NCI-H2196 (cell line): ENCODE results near the gene HP.
"Not testable (repeated sequence)": the region's sequence is repeated elsewhere in the genome, so short reads cannot be mapped to it uniquely, and the experiment has no call there.

Experiments used
- DNase-seq: peaks from one replicate; lab custom pipeline; 2025; ENCODE audit not compliant: unreplicated experiment; lab: John Stamatoyannopoulos, UW

HP gene, protein sequence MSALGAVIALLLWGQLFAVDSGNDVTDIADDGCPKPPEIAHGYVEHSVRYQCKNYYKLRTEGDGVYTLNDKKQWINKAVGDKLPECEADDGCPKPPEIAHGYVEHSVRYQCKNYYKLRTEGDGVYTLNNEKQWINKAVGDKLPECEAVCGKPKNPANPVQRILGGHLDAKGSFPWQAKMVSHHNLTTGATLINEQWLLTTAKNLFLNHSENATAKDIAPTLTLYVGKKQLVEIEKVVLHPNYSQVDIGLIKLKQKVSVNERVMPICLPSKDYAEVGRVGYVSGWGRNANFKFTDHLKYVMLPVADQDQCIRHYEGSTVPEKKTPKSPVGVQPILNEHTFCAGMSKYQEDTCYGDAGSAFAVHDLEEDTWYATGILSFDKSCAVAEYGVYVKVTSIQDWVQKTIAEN

DNA sequence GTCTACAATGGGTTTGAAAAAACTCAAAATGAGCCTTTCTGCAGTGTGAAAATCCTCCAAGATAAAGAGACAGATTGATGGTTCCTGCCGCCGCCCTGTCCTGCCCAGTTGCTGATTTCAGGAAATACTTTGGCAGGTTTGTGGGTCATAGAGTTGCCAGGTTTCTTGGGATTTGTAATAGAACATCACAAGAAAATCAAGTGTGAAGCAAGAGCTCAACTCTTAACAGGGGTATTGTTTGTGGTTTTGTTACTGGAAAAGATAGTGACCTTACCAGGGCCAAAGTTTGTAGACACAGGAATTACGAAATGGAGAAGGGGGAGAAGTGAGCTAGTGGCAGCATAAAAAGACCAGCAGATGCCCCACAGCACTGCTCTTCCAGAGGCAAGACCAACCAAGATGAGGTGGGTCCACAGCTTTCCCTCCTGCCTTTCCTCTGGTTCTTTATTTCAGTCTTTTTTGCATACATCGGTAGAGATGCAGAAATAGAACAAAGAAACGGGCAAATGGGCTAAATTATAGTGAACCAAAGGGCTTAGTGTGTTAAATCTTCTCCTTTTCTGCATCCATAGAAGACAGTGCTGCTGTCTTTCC, at the start of gene HP:
TSS of gene HP (plus strand) at position 252 of the 594 bp plus-strand sequence. CDS start at position 400, 148 bp downstream.
- DNase-seq: not testable (repeated sequence)

DNA sequence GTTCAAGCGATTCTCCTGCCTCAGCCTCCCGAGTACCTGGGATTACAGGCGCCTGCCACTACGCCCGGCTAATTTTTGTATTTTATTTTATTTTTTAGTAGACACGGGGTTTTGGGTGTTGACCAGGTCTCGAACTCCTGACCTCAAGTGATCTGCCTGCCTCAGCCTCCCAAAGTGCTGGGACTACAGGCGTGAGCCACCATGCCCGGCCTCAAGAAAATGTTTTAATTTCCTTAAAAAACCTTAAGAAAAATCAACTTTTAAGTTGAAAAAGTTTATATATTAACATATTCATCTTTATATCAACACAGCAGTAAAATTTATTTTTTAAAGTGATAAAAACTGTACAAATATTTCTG, 46.3 kb upstream of the HP start:
- DNase-seq: not testable (repeated sequence)

DNA sequence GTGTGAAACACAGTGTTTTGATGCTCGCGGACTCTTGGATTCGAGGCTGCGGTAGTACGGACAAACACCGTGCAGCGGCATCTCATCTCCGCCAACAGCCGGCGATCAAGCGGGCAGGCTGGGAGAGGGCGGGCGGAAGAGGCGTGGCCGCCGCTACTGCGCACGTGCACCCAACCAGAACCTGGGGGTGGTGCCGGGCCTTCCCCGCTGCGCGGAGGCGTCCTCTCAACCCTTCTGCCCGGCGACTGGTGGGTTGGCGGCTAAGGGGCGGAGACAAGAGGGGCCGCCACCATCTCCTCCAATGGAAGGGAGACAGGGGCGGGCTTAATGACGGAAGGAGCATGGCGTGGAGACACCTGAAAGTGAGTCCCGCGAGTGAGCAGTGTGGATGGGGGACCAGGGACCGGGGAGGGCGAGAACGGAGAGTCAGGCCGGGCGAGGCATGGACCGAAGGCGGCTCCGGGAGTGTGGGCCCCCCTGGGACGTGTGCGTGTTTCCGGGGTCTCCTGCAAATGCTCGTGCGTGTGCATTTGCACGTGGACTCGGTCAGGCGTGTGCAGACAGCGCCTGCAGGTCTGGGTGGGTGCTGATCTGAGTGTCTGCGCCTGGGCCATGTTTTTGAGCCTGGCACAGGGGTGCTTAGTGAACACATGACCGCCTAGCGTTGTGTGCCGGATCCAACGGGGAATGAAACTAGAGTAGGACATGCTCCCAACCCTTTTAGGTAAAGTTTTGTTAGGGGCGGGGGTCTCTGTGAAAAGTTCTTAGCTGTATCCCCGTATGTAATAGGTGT, 45.7 kb upstream of the HP start, which contains the start of gene DHODH:
TSS of gene DHODH (plus strand) at position 321 of the 793 bp plus-strand sequence. CDS start at position 342, 21 bp downstream.
- DNase-seq: peak; percentile 87

DNA sequence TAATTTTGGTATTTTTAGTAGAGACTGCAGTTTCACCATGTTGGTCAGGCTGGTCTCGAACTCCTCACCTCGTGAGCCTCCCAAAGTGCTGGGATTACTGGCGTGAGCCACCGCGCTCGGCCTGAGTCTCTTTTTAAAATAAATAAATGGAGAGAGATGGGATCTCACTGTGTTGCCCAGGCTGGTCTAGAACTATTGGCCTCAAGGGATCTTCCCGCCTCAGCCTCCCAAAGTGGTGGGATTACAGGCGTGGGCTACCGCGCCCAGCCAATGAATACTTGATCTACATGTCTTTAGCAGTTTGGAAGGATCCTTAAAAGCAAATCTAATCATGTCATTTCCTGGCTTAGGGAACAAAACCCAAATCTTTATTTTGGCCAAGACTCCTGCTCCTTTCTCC, 44.5 kb upstream of the HP start:
- no peak for DNase-seq

DNA sequence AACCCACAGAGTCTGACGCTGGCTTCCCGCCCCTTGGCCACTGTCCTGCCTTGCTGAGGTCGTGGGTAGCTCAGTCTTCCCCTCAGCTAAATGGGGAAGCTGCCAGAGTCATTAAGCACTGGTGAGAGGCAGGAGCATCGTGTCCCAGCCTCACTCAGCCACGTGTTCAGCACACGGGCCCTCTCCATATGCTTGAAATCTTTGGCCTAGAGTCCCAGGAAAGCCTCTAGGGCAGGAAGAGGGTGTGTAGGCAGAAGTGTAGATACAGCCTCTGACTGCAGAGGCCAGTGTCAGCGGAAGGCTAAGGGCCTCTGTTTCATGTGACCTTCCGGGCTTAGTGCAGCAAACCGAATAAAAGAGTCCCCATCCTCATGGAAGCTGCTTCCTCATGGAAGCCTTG, 41.7 kb upstream of the HP start:
- no peak for DNase-seq

DNA sequence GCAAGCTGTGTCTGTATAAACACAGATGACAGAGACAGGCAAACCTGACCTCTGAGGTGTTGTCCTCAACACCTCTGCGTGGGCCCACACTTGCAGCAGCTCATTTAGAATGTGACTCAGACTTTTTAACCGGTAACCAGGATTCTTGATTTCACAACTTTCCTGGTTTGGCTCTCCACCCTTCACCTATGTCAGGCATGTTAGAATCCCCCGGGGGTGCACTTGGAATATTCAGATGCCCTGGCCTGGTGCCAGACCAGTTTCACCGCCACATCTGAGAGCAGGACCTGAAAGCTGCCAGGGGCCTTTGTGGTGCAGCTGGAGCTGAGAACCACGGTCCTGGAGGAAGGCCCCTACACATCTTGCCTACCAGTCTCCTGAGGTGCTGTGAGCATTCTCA, 40.9 kb upstream of the HP start:
- no peak for DNase-seq

DNA sequence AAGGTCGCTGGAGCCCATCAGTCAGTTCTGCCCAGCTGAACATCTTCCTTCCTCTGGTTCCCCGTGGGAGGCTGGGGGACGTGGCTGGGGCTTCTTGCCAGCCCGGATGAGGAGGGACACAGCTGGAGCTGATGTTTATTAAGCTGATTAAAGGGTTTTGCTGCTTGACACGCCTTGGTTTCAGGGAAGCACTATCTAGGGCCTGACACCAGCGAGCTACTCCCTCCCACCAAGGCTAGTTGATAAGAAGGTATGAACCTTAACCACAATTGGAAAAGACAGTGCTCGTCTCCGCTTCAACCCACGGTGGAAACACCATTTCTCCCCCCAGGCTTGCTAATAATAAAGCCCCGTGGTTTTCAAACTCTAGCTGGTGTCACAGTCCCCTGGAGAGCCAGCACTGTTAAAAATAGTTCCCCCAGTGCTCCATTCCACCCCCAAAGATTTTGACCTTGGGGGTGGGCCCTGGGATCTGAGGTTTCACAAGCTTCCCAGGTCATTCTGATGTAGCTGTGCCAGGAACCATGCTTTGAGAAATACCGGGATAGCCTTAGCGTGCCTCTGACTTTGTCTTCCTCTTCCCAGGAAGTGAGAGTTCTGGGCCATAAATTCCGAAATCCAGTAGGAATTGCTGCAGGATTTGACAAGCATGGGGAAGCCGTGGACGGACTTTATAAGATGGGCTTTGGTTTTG, 40.3 kb upstream of the HP start:
- DNase-seq: no peak

DNA sequence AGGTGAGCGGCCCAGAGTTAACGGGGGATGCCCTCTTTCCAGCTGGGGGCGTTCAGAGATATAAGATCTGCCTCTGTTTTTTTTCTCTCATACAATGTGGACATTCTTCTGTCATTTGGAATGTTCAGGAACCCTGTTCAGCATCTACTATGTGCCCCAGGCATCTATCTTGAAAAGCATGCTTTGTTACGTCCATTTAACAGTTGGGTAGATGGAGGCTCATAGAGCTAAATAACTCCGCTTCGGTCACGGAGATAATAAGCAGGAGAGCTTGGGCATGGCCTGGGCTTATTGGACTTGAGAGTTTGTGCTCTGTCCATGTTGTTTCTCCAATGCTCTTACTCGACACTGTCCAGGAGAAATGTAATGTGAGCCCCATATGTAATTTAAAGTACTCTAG, 39.6 kb upstream of the HP start:
- no peak for DNase-seq

DNA sequence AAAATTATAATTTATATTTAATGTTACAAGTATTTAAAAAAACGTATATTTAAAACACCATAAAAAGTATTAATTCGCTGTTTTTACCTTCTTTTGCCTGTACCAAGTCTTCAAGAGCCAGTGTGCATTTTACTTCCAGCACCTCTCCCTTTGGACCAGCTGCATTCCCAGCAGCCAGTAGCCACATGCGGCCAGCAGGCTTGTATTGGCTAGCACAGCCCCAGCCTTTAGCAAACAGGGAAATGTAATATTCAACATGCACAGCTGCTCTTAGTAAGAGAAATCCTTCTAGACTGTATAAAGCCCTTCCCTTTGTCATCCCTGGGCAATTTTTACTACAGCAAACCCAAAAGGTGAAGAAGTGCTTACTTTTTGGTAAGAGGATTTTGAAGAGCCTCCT, 39.2 kb upstream of the HP start:
- DNase-seq: peak; percentile 41

DNA sequence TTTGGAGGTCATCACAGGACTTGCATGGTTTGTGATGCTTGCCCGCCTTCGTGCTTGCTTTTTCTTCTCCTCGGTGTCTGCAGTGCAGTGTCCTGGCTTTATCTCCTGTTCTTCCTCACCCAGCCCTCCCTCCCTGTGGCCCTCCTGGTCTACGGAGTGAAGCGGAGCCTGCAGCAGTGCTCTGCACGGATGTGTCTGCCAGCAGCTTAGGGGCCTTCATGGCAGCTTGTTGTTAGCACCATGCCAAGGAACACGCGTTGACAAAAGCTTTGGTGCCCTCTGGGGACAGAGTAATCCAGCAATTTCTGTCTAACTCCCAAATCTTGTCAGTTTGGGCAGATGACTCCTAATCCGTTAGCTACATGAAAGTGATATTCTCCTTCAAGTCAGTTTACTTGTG, 35.8 kb upstream of the HP start:
- DNase-seq: no peak

DNA sequence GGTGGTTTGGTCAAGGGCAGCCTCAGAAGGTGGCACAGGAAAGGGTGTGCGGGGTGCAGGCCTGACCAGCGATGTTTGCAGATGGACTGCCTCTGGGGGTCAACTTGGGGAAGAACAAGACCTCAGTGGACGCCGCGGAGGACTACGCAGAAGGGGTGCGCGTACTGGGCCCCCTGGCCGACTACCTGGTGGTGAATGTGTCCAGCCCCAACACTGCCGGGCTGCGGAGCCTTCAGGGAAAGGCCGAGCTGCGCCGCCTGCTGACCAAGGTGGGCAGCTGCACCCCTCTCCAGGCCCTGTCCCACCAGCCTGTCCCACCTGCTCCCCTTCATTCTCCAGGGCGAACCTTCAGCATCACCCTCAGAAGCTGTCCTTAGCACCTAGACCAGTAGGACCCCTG, 33.3 kb upstream of the HP start:
- DNase-seq: no peak

DNA sequence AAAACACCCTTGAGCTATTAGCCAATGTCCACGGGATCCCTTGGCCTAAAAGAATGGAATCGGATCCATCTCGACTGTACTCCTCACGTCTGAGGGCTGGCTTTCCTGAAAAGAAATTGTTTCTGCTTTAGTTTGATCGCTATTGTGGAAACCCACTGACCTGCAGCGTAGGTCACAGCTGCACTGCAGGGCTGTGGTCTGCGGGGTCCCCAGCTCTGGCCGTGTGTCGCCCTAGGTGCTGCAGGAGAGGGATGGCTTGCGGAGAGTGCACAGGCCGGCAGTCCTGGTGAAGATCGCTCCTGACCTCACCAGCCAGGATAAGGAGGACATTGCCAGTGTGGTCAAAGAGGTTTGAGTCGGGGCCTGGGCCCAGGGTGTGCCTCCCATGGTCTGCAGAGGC, 32.2 kb upstream of the HP start:
- no peak for DNase-seq

DNA sequence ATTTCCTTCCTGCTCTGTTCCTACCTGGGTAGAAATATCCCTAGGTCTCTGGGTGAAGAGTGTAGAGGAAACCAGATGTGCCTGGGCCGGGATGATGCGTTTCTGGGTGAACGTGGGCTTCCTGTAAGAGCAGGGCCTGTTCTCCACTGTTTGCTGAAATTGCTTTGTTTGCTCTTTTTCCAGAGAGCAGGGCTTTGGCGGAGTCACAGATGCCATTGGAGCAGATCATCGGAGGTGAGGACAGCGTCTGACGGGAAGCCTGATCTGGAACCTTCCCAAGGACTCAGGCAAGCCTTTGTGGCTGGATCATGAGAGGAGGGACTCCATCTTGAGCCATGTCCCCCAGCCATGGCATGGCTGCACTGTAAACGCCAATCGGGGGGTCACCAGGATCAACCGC, 30.3 kb upstream of the HP start:
- DNase-seq: no peak

DNA sequence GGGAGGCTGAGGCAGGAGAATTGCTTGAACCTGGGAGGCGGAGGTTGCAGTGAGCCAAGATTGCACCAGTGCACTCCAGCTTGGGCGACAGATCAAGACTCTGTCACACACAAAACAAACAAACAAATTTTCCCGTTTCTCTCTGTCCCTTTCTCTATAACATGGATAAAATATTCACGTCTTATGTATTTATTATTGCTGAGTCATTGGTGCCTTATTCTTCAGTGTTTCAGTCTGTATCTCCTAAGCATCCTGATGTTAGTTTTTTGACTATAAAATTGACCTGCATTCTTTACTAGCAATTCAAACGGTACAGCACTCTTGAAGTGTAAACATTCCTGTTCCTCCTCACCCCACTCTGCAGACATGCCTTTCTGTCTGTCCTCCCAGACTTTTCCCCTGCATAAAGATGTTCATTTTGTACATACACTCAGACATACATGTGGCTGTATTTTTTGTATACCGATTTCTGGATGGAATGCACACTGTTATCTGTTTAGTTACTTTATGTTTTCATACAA, 29.4 kb upstream of the HP start:
- no peak for DNase-seq

DNA sequence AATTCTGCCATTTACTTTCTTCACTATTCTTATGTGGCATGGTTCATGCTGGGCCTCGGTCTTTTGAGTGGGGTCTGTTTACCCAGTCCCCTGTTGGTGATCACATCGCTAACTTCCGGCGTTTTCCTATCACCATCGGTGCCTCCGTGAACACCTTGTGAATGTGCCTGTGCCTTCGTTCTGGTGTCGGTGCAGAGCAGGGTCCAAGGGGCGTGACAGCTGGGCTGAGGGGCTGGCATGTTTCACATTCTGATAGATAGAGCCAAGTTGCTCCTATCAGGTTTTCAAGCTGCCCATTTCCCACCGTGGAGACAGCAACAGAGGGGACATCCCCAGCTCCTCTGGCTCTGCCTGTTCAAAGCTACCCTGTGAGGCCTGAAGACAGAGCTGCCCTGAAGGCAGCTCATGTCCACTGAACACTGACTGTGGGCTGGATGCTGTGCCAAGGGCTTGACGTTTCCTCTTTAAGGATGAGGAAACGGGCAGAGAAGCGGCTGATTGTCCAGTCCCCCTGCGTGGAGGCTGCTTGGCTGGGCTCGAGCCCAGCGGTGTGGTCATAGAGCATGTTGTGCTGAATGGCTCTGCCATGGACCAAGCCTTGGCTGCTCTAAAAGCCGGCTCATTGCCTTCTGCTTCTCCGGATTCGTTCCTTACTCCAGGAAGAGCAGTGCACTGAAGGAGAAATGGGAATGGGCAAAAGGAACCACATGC, 28.7 kb upstream of the HP start:
- DNase-seq: no peak

DNA sequence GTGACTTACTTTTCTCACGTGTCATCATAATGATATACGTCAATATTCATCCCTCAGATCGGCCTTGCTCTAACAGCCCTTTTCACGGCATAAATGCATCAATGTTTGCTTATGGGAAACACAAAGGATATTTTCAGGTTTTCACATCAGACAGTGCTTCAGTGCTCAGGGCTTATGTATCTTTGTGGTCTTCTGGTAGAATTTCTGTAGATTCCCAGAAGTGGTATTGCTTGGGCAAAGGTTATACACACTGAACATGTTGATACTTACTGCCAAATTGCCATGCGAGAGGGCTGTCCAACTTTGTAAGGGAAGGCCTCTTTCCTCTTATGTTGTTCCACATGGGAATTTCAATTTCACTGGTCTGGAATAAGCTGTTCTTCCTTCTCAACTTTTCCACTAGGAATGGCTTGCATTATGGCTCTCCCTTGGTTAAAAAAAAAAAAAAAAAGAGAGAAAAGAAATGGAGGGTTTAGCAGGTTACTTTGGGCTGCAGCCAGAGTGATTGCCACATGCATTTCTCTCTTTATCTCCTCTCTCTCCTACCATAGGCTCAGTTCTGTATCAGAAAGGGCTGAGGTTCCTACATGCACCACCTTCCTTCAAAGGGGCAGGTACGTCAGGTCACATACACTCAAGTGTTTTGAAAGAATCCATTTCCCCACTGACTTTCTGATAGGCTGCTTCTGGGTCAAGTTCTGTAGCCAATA, 26.5 kb upstream of the HP start:
- no peak for DNase-seq

DNA sequence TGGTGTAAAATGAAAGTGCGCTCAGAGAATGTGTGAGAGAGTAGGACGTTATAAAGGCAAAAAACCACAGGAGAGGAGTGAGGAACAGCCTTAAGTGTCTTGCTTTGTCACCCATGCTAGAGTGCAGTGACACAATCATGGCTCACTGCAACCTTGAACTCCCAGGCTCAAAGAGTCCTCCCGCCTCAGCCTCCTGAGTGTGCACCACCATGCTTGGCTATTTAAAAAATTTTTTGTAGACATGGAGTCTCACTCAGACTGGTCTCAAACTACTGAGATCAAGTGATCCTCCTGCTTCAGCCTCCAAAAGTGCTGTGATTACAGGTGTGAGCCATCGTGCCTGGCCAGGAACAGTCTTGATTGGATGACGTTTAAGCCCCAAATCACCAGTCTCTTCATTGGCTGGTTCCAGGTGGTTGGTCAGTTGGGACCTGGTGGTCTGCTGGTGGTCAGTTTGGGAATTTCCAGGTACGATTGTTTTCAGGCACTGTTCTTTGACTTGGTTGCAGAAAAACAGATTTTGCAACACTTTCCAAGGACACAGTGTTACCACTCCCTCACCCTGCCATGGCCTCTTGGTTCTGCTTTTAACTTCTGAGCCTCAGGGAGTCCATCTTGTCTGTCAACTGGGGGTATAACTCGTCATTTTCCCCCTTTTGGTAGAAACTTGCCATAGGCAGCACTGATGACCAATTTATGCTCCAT, 24.6 kb upstream of the HP start:
- DNase-seq: no peak

DNA sequence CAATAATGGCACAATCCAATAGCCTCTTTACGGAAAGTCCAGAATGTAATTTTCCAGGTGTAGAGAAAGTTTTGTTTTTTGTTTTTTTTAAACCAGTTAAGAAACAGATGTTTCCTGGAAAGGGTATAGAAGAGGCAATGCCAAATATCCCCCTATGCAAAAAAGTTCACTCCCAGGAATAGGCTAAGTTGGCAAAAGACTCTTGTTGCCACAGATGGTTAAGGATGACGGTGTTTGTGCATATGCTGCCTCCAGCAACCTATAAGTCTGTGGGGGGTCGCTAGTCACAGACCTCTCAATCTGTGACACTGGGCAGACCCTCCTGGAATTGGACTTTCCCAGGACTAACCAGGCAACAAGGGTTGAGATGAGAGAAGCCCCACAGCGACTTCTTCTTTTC, 20.9 kb upstream of the HP start:
- DNase-seq: no peak

DNA sequence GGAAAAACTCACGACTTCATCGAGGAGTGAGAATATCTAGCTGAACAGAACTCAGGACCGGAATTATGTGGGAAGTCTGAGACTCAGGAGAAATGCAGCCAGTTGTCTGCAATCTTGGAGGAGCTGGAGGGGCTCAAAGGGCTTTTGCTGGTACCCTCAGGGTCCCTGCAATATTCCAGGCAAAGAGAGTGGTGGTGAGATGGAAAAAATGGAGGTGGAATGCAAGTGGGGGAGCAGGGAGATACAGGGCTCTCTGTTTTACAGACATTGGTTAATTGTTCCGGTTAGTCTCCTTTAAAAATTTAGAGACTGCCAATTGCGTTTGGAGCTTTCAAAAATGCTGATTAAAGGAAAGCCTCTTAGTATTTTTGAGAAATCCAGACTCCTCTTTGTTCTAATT, 18.2 kb upstream of the HP start:
- no peak for DNase-seq
